ENCODE results near the gene UBL4B. TPM values are rescaled to one million over a fixed set of nuclear protein-coding genes. Genes with fewer than 3 reads are reported as not detected.

The UBL4B gene
- polyA plus RNA-seq, 3 donors = not detected

- DNase-seq (ENCODE audit: low read depth in 3 of 3, low spot score in 2 of 3) = no peak
Measured at GRCh38 chr1:110084227-110085078, 27.8 kb upstream of the UBL4B start.

DNA sequence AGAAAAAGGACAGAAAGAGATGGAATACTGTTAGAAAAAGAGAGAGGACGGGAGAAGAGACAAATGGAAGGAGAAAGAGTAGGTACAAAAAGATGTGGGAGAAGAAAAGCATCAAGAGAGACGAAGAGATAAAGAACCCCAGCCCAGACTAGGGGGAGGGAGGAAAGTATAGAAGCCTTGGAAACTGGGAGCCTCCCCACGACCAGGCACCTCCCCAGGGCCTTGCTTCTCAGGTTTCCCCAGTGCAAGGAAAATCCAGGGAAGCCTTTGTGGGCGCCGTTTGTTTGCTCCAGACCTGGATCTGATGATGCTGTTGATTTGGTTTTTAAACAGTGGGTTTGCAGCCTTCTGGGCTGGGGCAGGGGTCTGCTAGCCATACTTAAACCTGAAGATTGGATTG is 26.6 kb upstream of the UBL4B start:
- no peak for DNase-seq (ENCODE audit: low read depth in 3 of 3, low spot score in 2 of 3)

DNA sequence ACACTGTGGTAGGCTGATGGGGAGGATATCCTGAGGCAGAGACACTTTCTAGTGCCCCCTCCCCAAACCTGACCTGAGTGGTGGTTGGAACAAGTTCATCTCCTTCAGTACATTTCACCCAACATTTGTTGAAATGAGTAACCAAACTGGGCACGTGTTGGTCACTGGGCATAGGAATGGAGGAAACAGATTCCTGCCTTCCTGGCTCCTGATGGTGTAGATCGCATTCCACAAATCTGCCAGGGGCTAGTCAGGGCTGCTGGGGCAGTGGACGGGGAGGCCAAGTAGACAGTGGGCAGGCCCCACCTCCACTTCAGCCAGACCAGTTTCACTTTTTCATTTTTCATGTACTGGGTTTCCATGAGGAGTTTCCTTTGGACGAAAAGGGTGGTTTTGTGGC is 25.3 kb upstream of the UBL4B start:
- DNase-seq (ENCODE audit: low read depth in 3 of 3, low spot score in 2 of 3) = no peak

GRCh38 chr1:110087812-110088738 is 24.2 kb upstream of the UBL4B start:
- no peak for DNase-seq (ENCODE audit: low read depth in 3 of 3, low spot score in 2 of 3)

- no peak for DNase-seq (ENCODE audit: low read depth in 3 of 3, low spot score in 2 of 3)
Measured at GRCh38 chr1:110088739-110089316, 23.4 kb upstream of the UBL4B start.

DNA sequence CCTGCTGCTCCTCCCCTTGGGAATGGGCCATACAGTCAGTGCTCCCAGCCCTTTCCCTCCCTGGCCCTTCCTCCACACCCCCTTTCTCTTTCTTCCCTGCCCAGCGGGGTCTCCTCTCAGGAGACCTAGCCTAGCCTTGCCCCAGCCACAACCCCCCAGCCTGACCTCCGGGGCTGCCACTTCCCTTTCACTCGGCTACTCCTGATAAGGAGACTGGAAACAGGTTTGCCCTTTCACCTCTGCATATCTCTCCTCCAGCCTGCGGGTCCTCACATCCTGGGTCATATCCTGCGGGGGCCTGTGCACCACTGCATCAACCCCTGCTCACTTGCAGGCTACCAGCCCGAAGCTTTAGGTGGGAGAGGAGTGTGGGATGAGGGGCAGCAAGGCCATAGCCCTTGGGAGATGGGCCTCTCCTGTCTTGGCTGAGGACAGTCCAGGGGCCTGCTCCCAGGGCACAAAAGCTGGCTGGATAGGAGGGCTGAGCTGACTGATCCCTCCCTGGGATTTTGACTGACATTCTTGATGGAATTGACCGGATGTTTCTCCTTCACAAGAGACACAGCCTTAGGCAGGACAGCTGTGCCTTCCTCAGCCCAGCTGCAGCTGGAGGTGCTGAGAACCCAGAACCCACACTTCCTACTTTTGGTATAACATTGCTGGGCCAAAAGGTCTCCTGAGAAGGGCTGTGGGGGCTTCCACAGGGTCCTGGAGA is 22.5 kb upstream of the UBL4B start:
- DNase-seq (ENCODE audit: low read depth in 3 of 3, low spot score in 2 of 3) = no peak

DNA sequence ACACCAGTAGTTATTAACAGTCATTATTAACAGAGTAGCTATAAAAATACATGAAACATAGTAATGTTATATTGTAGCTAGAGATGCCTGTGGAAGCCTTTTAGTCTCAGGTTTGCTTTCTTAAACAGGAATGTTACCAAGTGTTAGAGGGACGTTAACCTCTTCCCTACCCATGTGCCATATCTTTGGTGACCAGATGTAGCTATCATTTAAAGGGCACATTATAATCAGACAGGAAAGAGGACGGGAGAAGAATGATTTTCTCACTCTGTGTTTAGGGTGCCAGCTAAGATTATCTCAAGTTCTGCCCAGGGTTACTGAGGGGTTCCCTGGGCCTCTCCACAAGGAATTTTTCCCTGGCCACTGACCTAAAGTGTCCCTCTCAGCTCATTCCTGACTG is 20.9 kb upstream of the UBL4B start:
- no peak for DNase-seq (ENCODE audit: low read depth in 3 of 3, low spot score in 2 of 3)

GRCh38 chr1:110091791-110092190 is 20.5 kb upstream of the UBL4B start:
- no peak for DNase-seq (ENCODE audit: low read depth in 3 of 3, low spot score in 2 of 3)

- DNase-seq (ENCODE audit: low read depth in 3 of 3, low spot score in 2 of 3) = no peak
Measured at GRCh38 chr1:110092991-110093390, 19.3 kb upstream of the UBL4B start.

GRCh38 chr1:110094931-110095654 is 17.1 kb upstream of the UBL4B start:
- DNase-seq (ENCODE audit: low read depth in 3 of 3, low spot score in 2 of 3) = no peak

GRCh38 chr1:110097507-110098221 is 14.6 kb upstream of the UBL4B start:
- no peak for DNase-seq (ENCODE audit: low read depth in 3 of 3, low spot score in 2 of 3)

- no peak for DNase-seq (ENCODE audit: low read depth in 3 of 3, low spot score in 2 of 3)
Measured at GRCh38 chr1:110098222-110099026, 13.8 kb upstream of the UBL4B start.

GRCh38 chr1:110100335-110100734 is 11.9 kb upstream of the UBL4B start:
- DNase-seq (ENCODE audit: low read depth in 3 of 3, low spot score in 2 of 3) = no peak

DNA sequence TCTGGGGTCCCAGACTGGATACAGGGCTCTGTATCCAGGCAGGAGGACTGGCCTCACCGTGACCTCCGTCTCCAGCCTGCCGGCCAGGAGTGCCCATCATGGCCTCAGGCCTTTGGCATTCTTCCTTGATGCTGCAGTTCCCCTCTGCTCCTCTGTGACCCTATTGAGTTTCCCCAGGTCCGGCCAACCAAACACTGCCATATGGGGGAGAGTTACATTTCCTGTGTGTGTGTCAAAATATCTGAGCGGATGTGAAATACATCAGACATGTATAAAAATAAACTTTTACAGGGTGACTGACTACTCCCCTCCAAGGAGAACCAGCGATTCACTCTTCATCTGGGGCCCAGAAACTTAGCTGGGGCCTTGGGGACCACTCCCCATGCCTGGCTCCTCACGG is 10.2 kb upstream of the UBL4B start:
- DNase-seq (ENCODE audit: low read depth in 3 of 3, low spot score in 2 of 3) = no peak

DNA sequence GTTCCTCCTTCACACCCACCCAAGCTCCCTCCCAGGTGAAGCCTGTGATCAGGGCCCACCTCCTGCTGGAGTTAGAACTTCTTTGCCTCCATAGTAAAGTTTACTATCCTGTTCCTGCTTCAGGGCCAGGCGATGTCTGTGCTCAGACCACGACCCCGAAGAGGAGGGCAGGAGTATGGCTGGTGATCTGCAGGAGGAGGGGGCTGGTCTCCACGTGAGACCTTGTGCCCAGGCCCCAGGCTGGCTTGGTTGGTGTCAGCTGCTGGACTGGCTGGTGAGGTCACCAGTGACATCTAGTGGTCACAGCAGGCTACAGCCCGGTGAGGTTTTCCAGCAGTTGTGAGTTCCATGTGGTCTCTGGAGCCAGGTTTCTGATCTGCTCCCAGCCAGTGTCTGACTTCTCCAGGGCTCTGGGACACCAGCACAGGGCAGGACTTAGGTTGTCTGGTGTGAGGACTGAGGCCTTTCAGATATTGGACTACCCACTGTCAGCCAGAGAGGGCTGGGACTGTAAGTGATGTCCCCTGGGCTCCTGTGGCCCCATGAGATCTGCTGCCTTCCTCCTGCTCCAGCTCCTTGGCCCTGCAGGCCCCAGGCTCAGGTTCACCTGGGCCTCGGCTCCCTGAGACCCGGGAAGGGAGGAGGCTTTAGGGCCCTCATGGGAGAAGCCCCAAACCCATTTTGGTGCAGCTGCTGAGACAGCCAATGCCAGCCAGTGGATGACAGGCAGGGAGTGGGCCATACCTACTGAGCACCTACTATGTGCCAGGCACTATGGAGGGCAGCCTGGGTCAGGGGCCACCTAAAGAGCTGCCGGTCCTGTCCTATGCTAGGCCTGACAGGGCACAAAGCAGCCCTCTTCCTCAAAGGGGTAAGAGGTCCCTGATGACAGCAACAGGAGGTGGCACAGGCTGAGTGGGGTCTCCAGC is 6.0 kb upstream of the UBL4B start:
- no peak for DNase-seq (ENCODE audit: low read depth in 3 of 3, low spot score in 2 of 3)

DNA sequence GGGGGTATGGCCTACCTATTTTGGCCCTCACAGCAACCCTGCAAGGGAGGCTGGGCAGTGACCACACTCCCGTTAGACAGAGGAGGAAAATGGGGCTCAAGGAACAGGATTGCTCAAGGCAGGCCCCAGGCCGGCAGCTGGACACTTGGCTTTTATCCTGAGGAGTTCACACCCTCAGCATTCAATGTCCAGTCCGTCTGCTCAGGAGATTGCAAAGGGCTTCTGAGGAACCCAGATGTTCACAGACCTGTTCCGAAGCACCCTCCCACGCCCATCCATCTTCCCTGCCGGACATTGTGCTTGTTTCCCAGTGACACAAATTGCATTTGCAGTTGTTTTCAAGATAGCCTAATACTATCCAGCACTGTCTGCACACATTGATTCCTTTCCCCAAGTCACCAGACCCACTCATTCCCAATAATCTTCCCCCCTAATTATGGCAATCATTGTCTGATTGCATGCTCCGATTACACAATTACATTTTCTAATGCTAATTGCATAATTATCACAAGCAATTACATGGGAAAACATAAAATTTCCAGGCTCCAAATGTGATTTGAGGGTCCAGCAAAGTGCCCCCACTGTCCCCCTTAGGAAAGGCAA is 4.3 kb upstream of the UBL4B start:
- no peak for DNase-seq (ENCODE audit: low read depth in 3 of 3, low spot score in 2 of 3)

GRCh38 chr1:110111081-110111480 is 1.2 kb upstream of the UBL4B start:
- DNase-seq (ENCODE audit: low read depth in 3 of 3, low spot score in 2 of 3) = no peak

All from right renal cortex interstitium (tissue), 3 donors.